ENCODE results near the gene CASP1. TPM values are rescaled to one million over a fixed set of nuclear protein-coding genes. Genes with fewer than 3 reads are reported as not detected.

CASP1 gene
- total RNA-seq, 1 donor from 2014 or later = 106 TPM

DNA sequence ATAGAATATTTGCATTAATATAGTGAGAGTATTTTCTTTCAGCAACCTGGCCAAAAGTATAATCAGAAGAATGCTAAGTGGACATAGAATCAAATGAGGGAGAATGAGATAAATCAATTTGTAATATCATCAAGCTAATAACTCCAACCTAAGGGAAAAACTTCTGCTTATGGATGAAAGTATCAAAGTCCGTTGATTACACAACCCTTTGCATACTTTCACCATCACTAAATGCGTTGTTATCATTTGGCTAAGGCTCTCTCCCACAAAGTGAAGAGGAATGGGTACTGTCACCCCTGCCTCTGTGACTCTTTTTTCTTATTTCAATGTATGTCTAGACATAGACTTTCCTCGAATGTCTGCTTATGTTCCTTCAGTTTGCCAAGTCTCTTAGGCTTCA is 50.1 kb downstream of the CASP1 start:
- no peak overlapping the region for H3K4me3 ChIP-seq
- H3K4me1 ChIP-seq = no peaks in the 10 kb centered on the region
- intact Hi-C loops (cut with DNase I) = no loop called here
- no peak overlapping the region for H3K27ac ChIP-seq
- peaks cover 6% of the 10 kb centered on the region for H3K9me3 ChIP-seq
- TF ChIP-seq, protein P1, sequence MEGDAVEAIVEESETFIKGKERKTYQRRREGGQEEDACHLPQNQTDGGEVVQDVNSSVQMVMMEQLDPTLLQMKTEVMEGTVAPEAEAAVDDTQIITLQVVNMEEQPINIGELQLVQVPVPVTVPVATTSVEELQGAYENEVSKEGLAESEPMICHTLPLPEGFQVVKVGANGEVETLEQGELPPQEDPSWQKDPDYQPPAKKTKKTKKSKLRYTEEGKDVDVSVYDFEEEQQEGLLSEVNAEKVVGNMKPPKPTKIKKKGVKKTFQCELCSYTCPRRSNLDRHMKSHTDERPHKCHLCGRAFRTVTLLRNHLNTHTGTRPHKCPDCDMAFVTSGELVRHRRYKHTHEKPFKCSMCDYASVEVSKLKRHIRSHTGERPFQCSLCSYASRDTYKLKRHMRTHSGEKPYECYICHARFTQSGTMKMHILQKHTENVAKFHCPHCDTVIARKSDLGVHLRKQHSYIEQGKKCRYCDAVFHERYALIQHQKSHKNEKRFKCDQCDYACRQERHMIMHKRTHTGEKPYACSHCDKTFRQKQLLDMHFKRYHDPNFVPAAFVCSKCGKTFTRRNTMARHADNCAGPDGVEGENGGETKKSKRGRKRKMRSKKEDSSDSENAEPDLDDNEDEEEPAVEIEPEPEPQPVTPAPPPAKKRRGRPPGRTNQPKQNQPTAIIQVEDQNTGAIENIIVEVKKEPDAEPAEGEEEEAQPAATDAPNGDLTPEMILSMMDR (IDR thresholded peaks at IDR 0.05) = no peak
- no peaks in the 10 kb centered on the region for H3K36me3 ChIP-seq
- DNase-seq (no peak), ATAC-seq (no peak)
- no peaks in the 10 kb centered on the region for H3K27me3 ChIP-seq

GRCh38 chr11:104979839-104980238 is 55.1 kb downstream of the CASP1 start:
- TF ChIP-seq, protein P1 (IDR thresholded peaks at IDR 0.05) = no peak
- Histone ChIP-seq H3K36me3 (no peaks in the 10 kb centered on the region), H3K9me3 (no peaks in the 10 kb centered on the region), H3K27me3 (no peaks in the 10 kb centered on the region), H3K27ac (no peak overlapping the region), H3K4me1 (no peaks in the 10 kb centered on the region), H3K4me3 (no peak overlapping the region)
- DNase-seq = no peak
- ATAC-seq = no peak
- intact Hi-C loops (cut with DNase I) = no loop called here

Other genes with a start within 250 kb of the CASP1 start
- 2.4 TPM for gene CASP12, start 136.7 kb downstream of the CASP1 start, total RNA-seq
- 101 TPM for gene CASP4, start 66.6 kb downstream of the CASP1 start, total RNA-seq
- gene CASP5, start 12.0 kb downstream of the CASP1 start, total RNA-seq = 1.9 TPM
- 74.0 TPM for gene CARD16, start 10.2 kb upstream of the CASP1 start, total RNA-seq
- gene CARD18, start 104.6 kb upstream of the CASP1 start, total RNA-seq = not detected

Data from upper lobe of right lung (tissue), 1 donor.